Measurements from ENCODE around the gene RBMS1.

GRCh38 chr2:160324917-160325316, 168.7 kb downstream of the RBMS1 start:
- TF ChIP-seq CTCF (IDR thresholded peaks at IDR 0.05) (no peak), EP300 (IDR thresholded peaks at IDR 0.05) (no peak), POLR2AphosphoS5 (IDR thresholded peaks at IDR 0.05) (no peak), POLR2A (IDR thresholded peaks at IDR 0.05) (no peak)

Measured in gastroesophageal sphincter (tissue), 3 donors.